Endothelial cell (in vitro differentiated cells): Measurements from ENCODE around the gene ACOT8. TPM values are rescaled to one million over a fixed set of nuclear protein-coding genes. Genes with fewer than 3 reads are reported as not detected.

Experiments
- DNase-seq: peaks from one replicate; pipeline ENCODE4 v3.0.0; 2021; ENCODE audit warnings: low spot score
- H3K27ac Mint-ChIP-seq: one replicate; pipeline ENCODE4 v1.8.0; 2021; ENCODE audit warnings: mixed read lengths, inconsistent platforms; ENCODE audit not compliant: unreplicated experiment
- H3K27me3 Mint-ChIP-seq: one replicate; pipeline ENCODE4 v1.8.0; 2021; ENCODE audit warnings: mild to moderate bottlenecking, moderate library complexity, mixed read lengths, inconsistent platforms; ENCODE audit not compliant: unreplicated experiment
- H3K36me3 Mint-ChIP-seq: one replicate; pipeline ENCODE4 v1.8.0; 2021; ENCODE audit warnings: mild to moderate bottlenecking, low read depth, mixed read lengths, inconsistent platforms; ENCODE audit not compliant: unreplicated experiment
- H3K4me1 Mint-ChIP-seq: one replicate; pipeline ENCODE4 v1.8.0; 2021; ENCODE audit warnings: mild to moderate bottlenecking, mixed read lengths, inconsistent platforms; ENCODE audit not compliant: unreplicated experiment
- H3K4me3 Mint-ChIP-seq: one replicate; pipeline ENCODE4 v1.8.0; 2021; ENCODE audit warnings: mild to moderate bottlenecking, mixed read lengths, inconsistent platforms; ENCODE audit not compliant: unreplicated experiment
- H3K9me3 Mint-ChIP-seq: one replicate; pipeline ENCODE4 v1.8.0; 2021; ENCODE audit warnings: mixed read lengths, inconsistent platforms; ENCODE audit not compliant: unreplicated experiment
- CTCF ChIP-seq: fragments of 200-600 bp; sonication (generic); IDR thresholded peaks from one replicate; pipeline ENCODE4 v1.5.0; 2021; ENCODE audit warnings: antibody characterized with exemption; ENCODE audit not compliant: unreplicated experiment
- total RNA-seq: library from RNA; stranded (reverse); fragmentation: NEBNext Ultra II Directional; extraction: Animal tissue kit (Norgen Biotek cat#: 25700); gene quantifications from one replicate; pipeline ENCODE4 v1.2.1, GENCODE V29; 2021; ENCODE audit not compliant: unreplicated experiment

The ACOT8 gene
- total RNA-seq, 1 donor from 2014 or later: 25.3 TPM

- Mint-ChIP-seq H3K27me3 (peaks cover 1% of the 10 kb centered on the region), H3K27ac (no peak overlapping the region), H3K4me3 (no peak overlapping the region), H3K4me1 (peaks cover 11% of the 10 kb centered on the region), H3K9me3 (no peaks in the 10 kb centered on the region), H3K36me3 (peaks cover 7% of the 10 kb centered on the region)
- no peak for DNase-seq
- no peak for TF ChIP-seq CTCF
Observed at GRCh38 chr20:45867819-45868176, 10.6 kb upstream of the ACOT8 start.

- DNase-seq: no peak
- H3K36me3 Mint-ChIP-seq: peaks cover 6% of the 10 kb centered on the region
- H3K4me3 Mint-ChIP-seq: no peak overlapping the region
- peaks cover 8% of the 10 kb centered on the region for H3K4me1 Mint-ChIP-seq
- no peaks in the 10 kb centered on the region for H3K9me3 Mint-ChIP-seq
- TF ChIP-seq CTCF: no peak
- no peaks in the 10 kb centered on the region for H3K27me3 Mint-ChIP-seq
- no peak overlapping the region for H3K27ac Mint-ChIP-seq
Observed at GRCh38 chr20:45867136-45867818, 10.1 kb upstream of the ACOT8 start.

GRCh38 chr20:45866454-45866853 lies 9.3 kb upstream of the ACOT8 start:
- Mint-ChIP-seq H3K36me3 (peaks cover 3% of the 10 kb centered on the region), H3K4me3 (no peak overlapping the region), H3K27ac (no peak overlapping the region), H3K9me3 (no peaks in the 10 kb centered on the region), H3K4me1 (peaks cover 3% of the 10 kb centered on the region), H3K27me3 (no peaks in the 10 kb centered on the region)
- TF ChIP-seq CTCF: no peak
- no peak for DNase-seq

- H3K36me3 Mint-ChIP-seq: peaks cover 7% of the 10 kb centered on the region
- H3K4me3 Mint-ChIP-seq: peak overlapping the region; percentile 7
- TF ChIP-seq CTCF: no peak
- H3K27ac Mint-ChIP-seq: no peak overlapping the region
- peaks cover 1% of the 10 kb centered on the region for H3K27me3 Mint-ChIP-seq
- H3K9me3 Mint-ChIP-seq: no peaks in the 10 kb centered on the region
- DNase-seq: no peak
- H3K4me1 Mint-ChIP-seq: peaks cover under 1% of the 10 kb centered on the region
Observed at GRCh38 chr20:45863543-45864470, 6.6 kb upstream of the ACOT8 start.
